GM18868 (cell line): ENCODE results near the gene HOXC9.

Experiments used
- ATAC-seq: cut with Tn5 transposase; IDR thresholded peaks from one replicate; pipeline ENCODE4 v1.9.1; 2021; ENCODE audit warnings: mild to moderate bottlenecking, moderate library complexity; ENCODE audit not compliant: unreplicated experiment

HOXC9 gene

GRCh38 chr12:54024581-54025305, 24.8 kb downstream of the HOXC9 start:
- ATAC-seq, result no peak

GRCh38 chr12:54025499-54026405, 25.8 kb downstream of the HOXC9 start:
- no peak for ATAC-seq

GRCh38 chr12:54026640-54027441, 26.9 kb downstream of the HOXC9 start:
- no peak for ATAC-seq

- ATAC-seq, result no peak
Observed at GRCh38 chr12:54027442-54027786, 27.5 kb downstream of the HOXC9 start.

DNA sequence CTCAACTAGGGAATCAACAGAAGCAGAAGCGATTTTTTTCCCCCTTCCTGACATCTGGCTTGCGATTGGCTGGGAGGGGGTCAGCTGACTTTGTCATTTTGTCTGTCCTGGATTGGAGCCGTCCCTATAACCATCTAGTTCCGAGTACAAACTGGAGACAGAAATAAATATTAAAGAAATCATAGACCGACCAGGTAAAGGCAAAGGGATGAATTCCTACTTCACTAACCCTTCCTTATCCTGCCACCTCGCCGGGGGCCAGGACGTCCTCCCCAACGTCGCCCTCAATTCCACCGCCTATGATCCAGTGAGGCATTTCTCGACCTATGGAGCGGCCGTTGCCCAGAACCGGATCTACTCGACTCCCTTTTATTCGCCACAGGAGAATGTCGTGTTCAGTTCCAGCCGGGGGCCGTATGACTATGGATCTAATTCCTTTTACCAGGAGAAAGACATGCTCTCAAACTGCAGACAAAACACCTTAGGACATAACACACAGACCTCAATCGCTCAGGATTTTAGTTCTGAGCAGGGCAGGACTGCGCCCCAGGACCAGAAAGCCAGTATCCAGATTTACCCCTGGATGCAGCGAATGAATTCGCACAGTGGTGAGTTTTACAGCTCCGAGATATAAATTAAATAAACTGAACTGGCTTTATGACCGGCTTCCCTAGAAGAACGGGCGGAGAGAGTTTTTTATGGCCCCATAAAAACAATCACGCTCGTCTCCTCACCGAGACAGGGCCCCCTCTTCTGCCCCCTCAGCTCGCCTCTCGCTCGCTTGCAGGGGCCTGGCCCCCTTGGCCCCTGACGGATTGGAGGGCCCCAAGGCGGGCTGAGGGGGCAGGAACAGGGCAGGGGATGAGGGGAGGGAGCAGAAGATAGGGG, 28.6 kb downstream of the HOXC9 start, which contains the start of gene HOXC6:
Gene HOXC6 (plus strand): TSS at position 127 of the 888 bp plus-strand sequence. CDS start 82 bp downstream, at position 209.
- ATAC-seq, result no peak

DNA sequence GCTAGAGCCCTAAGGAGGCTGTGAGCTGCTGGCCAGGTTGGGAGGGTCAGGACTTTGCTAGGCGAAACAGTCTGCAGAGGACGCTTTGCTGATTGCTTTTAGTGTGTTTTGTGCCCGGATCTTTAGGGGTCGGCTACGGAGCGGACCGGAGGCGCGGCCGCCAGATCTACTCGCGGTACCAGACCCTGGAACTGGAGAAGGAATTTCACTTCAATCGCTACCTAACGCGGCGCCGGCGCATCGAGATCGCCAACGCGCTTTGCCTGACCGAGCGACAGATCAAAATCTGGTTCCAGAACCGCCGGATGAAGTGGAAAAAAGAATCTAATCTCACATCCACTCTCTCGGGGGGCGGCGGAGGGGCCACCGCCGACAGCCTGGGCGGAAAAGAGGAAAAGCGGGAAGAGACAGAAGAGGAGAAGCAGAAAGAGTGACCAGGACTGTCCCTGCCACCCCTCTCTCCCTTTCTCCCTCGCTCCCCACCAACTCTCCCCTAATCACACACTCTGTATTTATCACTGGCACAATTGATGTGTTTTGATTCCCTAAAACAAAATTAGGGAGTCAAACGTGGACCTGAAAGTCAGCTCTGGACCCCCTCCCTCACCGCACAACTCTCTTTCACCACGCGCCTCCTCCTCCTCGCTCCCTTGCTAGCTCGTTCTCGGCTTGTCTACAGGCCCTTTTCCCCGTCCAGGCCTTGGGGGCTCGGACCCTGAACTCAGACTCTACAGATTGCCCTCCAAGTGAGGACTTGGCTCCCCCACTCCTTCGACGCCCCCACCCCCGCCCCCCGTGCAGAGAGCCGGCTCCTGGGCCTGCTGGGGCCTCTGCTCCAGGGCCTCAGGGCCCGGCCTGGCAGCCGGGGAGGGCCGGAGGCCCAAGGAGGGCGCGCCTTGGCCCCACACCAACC, 29.8 kb downstream of the HOXC9 start:
- no peak for ATAC-seq

DNA sequence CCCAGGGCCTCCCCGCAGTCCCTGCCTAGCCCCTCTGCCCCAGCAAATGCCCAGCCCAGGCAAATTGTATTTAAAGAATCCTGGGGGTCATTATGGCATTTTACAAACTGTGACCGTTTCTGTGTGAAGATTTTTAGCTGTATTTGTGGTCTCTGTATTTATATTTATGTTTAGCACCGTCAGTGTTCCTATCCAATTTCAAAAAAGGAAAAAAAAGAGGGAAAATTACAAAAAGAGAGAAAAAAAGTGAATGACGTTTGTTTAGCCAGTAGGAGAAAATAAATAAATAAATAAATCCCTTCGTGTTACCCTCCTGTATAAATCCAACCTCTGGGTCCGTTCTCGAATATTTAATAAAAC, 30.5 kb downstream of the HOXC9 start:
- no peak for ATAC-seq

- ATAC-seq, result no peak
Observed at GRCh38 chr12:54030889-54031471, 31.0 kb downstream of the HOXC9 start.

GRCh38 chr12:54031480-54031879, 31.5 kb downstream of the HOXC9 start:
- ATAC-seq, result no peak

DNA sequence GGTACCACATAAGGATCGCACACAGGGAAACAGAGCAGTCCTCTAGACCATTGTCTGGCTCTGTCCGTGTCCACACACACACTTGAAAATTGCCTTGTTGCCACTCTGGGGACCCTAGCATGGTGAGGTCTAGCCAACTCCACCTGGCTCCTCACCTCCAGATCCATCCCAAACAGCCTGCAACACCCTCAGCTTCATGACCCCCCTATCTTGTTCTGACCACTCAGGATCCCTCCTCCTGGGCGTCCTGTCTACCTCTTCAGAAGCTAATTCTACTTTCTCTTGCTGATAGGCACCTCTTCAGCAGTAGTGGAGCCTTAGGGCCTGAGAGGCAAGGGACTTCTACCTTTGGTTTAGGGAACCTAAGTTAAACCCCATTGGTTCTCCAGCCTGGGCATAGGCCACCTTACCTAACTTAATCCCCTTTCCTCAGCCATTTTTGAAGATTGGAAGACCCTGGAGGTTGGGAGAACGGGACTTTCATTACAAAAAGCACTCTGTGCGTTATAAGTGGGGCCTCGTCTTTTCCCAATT, 32.2 kb downstream of the HOXC9 start:
- ATAC-seq, result no peak

DNA sequence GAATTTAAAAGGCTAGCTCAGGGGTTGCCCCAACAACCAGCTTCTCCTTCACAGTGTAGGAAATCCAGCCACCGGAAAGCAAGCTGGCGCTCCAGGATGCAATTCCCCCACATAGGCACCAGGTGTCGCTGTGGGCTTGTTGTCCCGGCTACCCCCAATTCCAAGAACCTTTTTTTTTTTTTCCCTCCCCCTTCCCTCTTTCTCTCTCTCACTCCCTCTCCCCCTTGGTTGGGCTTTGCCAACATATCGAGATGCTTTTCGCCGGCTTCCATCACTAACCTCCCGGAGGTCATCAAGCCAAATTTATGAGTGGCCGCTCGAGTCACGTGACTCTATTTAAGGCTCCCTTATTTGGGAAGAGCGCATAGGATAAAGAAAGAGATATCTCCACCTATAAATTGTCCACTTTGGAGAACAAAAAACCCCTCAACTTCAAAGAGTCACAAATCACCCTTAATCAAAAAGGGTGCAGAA, 32.7 kb downstream of the HOXC9 start, which contains the start of gene HOXC5:
Gene HOXC5 (plus strand): TSS at position 424 of the 474 bp plus-strand sequence. CDS start 73 bp downstream, outside the sequence.
- no peak for ATAC-seq

- ATAC-seq, result no peak
Observed at GRCh38 chr12:54033106-54033979, 33.4 kb downstream of the HOXC9 start.

- no peak for ATAC-seq
Observed at GRCh38 chr12:54033980-54034784, 34.2 kb downstream of the HOXC9 start.

- no peak for ATAC-seq
Observed at GRCh38 chr12:54034785-54035310, 34.9 kb downstream of the HOXC9 start.

GRCh38 chr12:54035568-54036264, 35.8 kb downstream of the HOXC9 start:
- ATAC-seq, result no peak
